Nephron (organoid): Measurements from ENCODE around the gene AMN1.

Experiments
- H3K27ac Mint-ChIP-seq, 3 experiments: 2 replicates each; pipeline ENCODE4 v1.8.0; 2020; ENCODE audit warnings: mixed read lengths in 3 of 3, mild to moderate bottlenecking in 2 of 3, moderate library complexity in 1 of 3
- H3K27me3 Mint-ChIP-seq: 2 replicates; pipeline ENCODE4 v1.8.0; 2021; ENCODE audit warnings: low read depth, mild to moderate bottlenecking, moderate library complexity, mixed read lengths
- H3K36me3 Mint-ChIP-seq: 2 replicates; pipeline ENCODE4 v1.8.0; 2020; ENCODE audit warnings: low read depth, mixed read lengths
- H3K4me1 Mint-ChIP-seq: 2 replicates; pipeline ENCODE4 v1.8.0; 2020; ENCODE audit warnings: mixed read lengths
- H3K4me3 Mint-ChIP-seq, 3 experiments: 2 replicates each; pipeline ENCODE4 v1.8.0; 2020; ENCODE audit warnings: mild to moderate bottlenecking in 3 of 3, mixed read lengths in 3 of 3, moderate library complexity in 2 of 3
- H3K9me3 Mint-ChIP-seq: 2 replicates; pipeline ENCODE4 v1.8.0; 2020; ENCODE audit warnings: mixed read lengths
- TF ChIP-seq, protein P1 (sequence below), 3 experiments: fragments of 200-600 bp; sonication (generic); IDR thresholded peaks; one replicate each; pipeline ENCODE4 v1.5.0; 2021; ENCODE audit warnings: antibody characterized with exemption in 3 of 3; ENCODE audit not compliant: unreplicated experiment in 3 of 3

AMN1 gene

DNA sequence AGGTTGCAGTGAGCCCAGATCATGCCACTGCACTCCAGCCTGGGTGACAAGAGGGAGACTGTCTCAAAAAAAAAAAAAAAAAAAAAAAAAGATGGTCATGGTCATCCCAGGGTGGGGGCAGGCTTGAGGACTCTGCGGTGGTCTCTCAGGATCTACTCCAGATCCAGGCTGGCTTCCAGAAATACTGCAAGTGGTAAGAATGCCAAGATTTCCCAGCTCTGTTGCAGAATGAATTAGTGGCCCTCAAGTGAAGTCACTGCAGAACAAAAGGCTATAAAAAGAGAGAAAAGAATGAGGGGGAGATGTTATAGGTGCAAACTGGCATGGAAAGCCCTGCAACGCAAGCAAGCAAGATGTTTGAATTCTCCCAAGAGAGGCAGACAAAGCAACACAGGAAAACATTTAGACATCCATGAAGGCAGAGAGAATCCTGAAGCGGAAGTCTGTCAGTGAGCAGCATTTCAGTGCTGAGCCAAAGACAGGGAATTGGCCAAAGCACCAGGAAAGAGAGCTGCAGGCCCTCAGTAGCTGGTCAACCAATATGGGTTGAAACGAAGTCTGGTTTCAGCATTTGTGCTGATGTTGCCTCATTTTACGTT is 101.3 kb downstream of the AMN1 start:
- Mint-ChIP-seq H3K27ac (peak overlapping the region; percentile 39 to 87 (median 86)), H3K4me1 (peaks cover 41% of the 10 kb centered on the region), H3K36me3 (no peaks in the 10 kb centered on the region), H3K9me3 (no peaks in the 10 kb centered on the region), H3K27me3 (peaks cover 10% of the 10 kb centered on the region), H3K4me3 (peak overlapping the region in 1 of 3 experiments; percentile 45)
- TF ChIP-seq, protein P1, sequence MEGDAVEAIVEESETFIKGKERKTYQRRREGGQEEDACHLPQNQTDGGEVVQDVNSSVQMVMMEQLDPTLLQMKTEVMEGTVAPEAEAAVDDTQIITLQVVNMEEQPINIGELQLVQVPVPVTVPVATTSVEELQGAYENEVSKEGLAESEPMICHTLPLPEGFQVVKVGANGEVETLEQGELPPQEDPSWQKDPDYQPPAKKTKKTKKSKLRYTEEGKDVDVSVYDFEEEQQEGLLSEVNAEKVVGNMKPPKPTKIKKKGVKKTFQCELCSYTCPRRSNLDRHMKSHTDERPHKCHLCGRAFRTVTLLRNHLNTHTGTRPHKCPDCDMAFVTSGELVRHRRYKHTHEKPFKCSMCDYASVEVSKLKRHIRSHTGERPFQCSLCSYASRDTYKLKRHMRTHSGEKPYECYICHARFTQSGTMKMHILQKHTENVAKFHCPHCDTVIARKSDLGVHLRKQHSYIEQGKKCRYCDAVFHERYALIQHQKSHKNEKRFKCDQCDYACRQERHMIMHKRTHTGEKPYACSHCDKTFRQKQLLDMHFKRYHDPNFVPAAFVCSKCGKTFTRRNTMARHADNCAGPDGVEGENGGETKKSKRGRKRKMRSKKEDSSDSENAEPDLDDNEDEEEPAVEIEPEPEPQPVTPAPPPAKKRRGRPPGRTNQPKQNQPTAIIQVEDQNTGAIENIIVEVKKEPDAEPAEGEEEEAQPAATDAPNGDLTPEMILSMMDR (IDR thresholded peaks at IDR 0.05; ENCODE audit: unreplicated experiment in 3 of 3): no peak

DNA sequence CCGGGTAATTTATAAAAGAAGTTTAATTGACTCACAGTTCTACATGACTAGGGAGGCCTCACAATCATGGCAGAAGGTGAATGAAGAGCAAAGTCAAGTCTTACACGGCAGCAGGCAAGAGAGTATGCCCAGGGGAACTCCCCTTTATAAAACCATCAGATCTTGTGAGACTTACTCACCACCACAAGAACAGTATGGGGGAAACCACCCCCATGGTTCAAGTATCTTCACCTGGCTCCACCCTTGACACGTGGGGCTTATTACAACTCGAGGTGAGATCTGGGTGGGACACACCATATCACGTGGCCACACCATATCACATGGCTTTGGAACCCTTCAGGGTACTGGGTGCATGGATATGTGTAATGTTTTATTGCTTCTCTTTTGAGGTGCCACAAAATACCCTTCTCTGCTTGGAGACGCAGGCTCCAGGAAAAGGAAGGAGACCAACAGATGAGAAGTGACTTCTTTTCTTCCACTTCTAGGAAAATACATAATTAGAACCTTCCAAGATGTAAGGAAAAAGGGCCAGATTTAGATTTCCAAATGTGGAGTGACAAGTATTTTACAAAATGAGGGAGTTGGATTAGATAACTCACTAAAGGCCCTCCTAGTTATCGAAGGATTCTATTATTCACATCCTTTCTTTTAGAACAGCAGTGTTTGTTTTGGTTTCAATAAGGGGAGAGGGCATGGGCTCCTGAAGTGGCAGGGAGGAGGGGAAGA is 102.4 kb downstream of the AMN1 start:
- H3K27me3 Mint-ChIP-seq: peaks cover 4% of the 10 kb centered on the region
- H3K27ac Mint-ChIP-seq: peak overlapping the region in 2 of 3 experiments; percentile 19 to 75
- H3K9me3 Mint-ChIP-seq: no peaks in the 10 kb centered on the region
- no peak overlapping the region for H3K4me3 Mint-ChIP-seq
- H3K36me3 Mint-ChIP-seq: no peaks in the 10 kb centered on the region
- TF ChIP-seq, protein P1 (IDR thresholded peaks at IDR 0.05; ENCODE audit: unreplicated experiment in 3 of 3): no peak
- peaks cover 37% of the 10 kb centered on the region for H3K4me1 Mint-ChIP-seq

DNA sequence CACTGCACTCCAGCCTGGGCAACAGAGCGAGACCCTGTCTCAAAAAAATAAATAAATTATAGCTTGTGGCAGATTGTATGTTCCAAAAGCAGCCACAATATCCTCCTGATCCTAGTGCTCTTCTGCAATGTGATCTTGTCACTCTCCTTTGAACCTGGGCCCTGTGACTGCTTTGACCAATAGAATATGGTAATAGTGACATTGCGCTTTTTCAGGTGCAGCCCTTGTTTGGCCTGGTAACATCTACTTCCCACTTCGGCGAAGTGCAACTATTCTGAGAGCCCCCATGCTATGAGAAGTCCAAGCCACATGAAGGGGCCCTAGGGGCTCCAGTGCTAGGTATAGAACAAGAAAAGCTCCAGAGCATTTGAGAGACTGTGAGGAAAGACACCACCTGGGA is 106.8 kb downstream of the AMN1 start:
- H3K4me1 Mint-ChIP-seq: peaks cover 6% of the 10 kb centered on the region
- H3K9me3 Mint-ChIP-seq: no peaks in the 10 kb centered on the region
- no peak overlapping the region for H3K27ac Mint-ChIP-seq
- no peaks in the 10 kb centered on the region for H3K36me3 Mint-ChIP-seq
- TF ChIP-seq, protein P1 (IDR thresholded peaks at IDR 0.05; ENCODE audit: unreplicated experiment in 3 of 3): no peak
- peaks cover 4% of the 10 kb centered on the region for H3K27me3 Mint-ChIP-seq
- H3K4me3 Mint-ChIP-seq: no peak overlapping the region
